Kasumi-1 (cell line): Measurements from ENCODE around the gene OR4F6.
"Not testable (repeated sequence)": the region's sequence is repeated elsewhere in the genome, so short reads cannot be mapped to it uniquely, and the experiment has no call there.

Source experiments
- DNase-seq, 2 experiments: peaks; one replicate each; lab custom pipeline; 2025; lab: John Stamatoyannopoulos, UW

Gene OR4F6

GRCh38 chr15:101803209-101803608, at the start of gene OR4F6:
TSS of gene OR4F6 (plus strand) at chr15:101803509. CDS start at chr15:101805720, 2,211 bp downstream.
- DNase-seq: no peak

GRCh38 chr15:101764669-101765339, 38.5 kb upstream of the OR4F6 start:
- DNase-seq: not testable (repeated sequence)

- DNase-seq: not testable (repeated sequence)
These were observed 38.0 kb upstream of the OR4F6 start for GRCh38 chr15:101765340-101765671.

- DNase-seq: no peak
These were observed 37.4 kb upstream of the OR4F6 start for GRCh38 chr15:101765772-101766456.

- not testable (repeated sequence) for DNase-seq
These were observed 36.1 kb upstream of the OR4F6 start for GRCh38 chr15:101767083-101767640.

- DNase-seq: no peak
These were observed 30.4 kb upstream of the OR4F6 start for GRCh38 chr15:101772921-101773320.

- no peak for DNase-seq
These were observed 29.7 kb upstream of the OR4F6 start for GRCh38 chr15:101773496-101774100.

GRCh38 chr15:101775136-101775535, 28.2 kb upstream of the OR4F6 start:
- no peak for DNase-seq

GRCh38 chr15:101778576-101778975, 24.7 kb upstream of the OR4F6 start:
- DNase-seq: not testable (repeated sequence)

- DNase-seq: not testable (repeated sequence)
These were observed 23.1 kb upstream of the OR4F6 start for GRCh38 chr15:101780225-101780624.

- DNase-seq: no peak
These were observed 21.4 kb upstream of the OR4F6 start for GRCh38 chr15:101781928-101782327.

- no peak for DNase-seq
These were observed 18.7 kb upstream of the OR4F6 start for GRCh38 chr15:101784644-101785043.

GRCh38 chr15:101786422-101786821, 16.9 kb upstream of the OR4F6 start:
- not testable (repeated sequence) for DNase-seq

- DNase-seq: not testable (repeated sequence)
These were observed 15.3 kb upstream of the OR4F6 start for GRCh38 chr15:101788001-101788400.

- not testable (repeated sequence) for DNase-seq
These were observed 14.6 kb upstream of the OR4F6 start for GRCh38 chr15:101788503-101789269.

GRCh38 chr15:101790748-101791147, 12.6 kb upstream of the OR4F6 start:
- DNase-seq: not testable (repeated sequence)

- not testable (repeated sequence) for DNase-seq
These were observed 9.3 kb upstream of the OR4F6 start for GRCh38 chr15:101793981-101794380.

- no peak for DNase-seq
These were observed 7.9 kb upstream of the OR4F6 start for GRCh38 chr15:101795455-101795854.

GRCh38 chr15:101799665-101800064, 3.6 kb upstream of the OR4F6 start:
- no peak for DNase-seq

- DNase-seq: no peak
These were observed 2.3 kb upstream of the OR4F6 start for GRCh38 chr15:101801048-101801447.

GRCh38 chr15:101803676-101804075, 367 bp downstream of the OR4F6 start:
- DNase-seq: no peak

GRCh38 chr15:101804375-101804774, 1.1 kb downstream of the OR4F6 start:
- DNase-seq: no peak
